AG04450 (cell line): ENCODE data around the gene QRFP. TPM values are rescaled to one million over a fixed set of nuclear protein-coding genes. Genes with fewer than 3 reads are reported as not detected.
A peak's percentile ranks its signal among the peaks of the same experiment; 100 is the strongest.
"Not testable (repeated sequence)": the region's sequence is repeated elsewhere in the genome, so short reads cannot be mapped to it uniquely, and the experiment has no call there.

Source experiments
- CTCF ChIA-PET: fragments of 300-600, 350-600 bp; formaldehyde crosslinking; extraction: SDS; loops from one replicate; lab custom pipeline; 2022; ENCODE audit warnings: antibody characterized with exemption, inconsistent platforms; lab: Charles Lee
- POLR2A ChIA-PET: fragments of 350-600 bp; formaldehyde crosslinking; extraction: SDS; loops from one replicate; lab custom pipeline; 2021; ENCODE audit warnings: antibody characterized with exemption, inconsistent platforms; lab: Yijun Ruan, JAX
- DNase-seq: peaks from one replicate; pipeline ENCODE4 v3.0.0-alpha.2; 2011; ENCODE audit warnings: low read depth, low spot score
- H3K27ac ChIP-seq: one replicate; pipeline ENCODE4 v1.5.1; 2012; ENCODE audit warnings: low read depth, low read length, control low read depth
- H3K27me3 ChIP-seq: one replicate; pipeline ENCODE4 v1.6.0; 2012; ENCODE audit warnings: low read length; ENCODE audit not compliant: control insufficient read depth, insufficient read depth
- H3K4me3 ChIP-seq: 2 replicates; pipeline ENCODE4 v1.5.1; 2011; ENCODE audit warnings: mild to moderate bottlenecking, low read depth, low read length, control low read depth
- H3K9me3 ChIP-seq: 2 replicates; pipeline ENCODE4 v1.5.1; 2012; ENCODE audit warnings: low read length; ENCODE audit not compliant: control insufficient read depth, insufficient read depth
- CTCF ChIP-seq: IDR thresholded peaks from 2 replicates; pipeline ENCODE4 v1.5.1; 2011; ENCODE audit warnings: low read depth, low read length, control low read depth, inconsistent platforms
- polyA plus RNA-seq: library from polyadenylated mRNA; depleted of rRNA; stranded (reverse); fragments of >200 nt; gene quantifications from 2 replicates; pipeline ENCODE4 v1.2.3, GENCODE V29; 2011

Gene QRFP
- polyA plus RNA-seq, 1 experiment, result not detected

DNA sequence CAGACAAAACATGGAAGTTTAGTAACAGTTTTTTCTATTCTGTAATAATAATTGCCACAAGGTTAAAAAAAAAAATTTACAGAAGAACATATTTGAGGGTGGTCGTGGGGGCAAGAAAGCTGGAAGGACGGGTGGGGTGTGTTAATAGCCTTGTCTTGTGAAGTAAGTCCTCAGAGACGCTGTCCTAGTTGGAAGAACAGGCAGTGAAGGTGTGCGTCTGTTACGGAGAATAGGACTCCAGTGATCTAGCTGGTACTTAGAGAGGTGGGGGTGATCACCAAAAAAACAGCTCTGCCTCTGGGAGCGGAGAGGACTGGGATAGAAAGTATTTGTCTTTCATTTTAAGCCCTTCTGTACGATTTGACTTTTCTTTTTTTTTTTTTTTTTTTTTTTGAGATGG, 43.8 kb downstream of the QRFP start:
- Histone ChIP-seq H3K9me3 (no peaks in the 10 kb centered on the region), H3K4me3 (no peak overlapping the region), H3K27me3 (no peaks in the 10 kb centered on the region), H3K27ac (no peak overlapping the region)
- CTCF ChIA-PET, result interaction anchor here (1.2 to 5.4 kb wide), 2 partner anchors 13 to 17 kb away, joined by 3 to 38 read pairs; no protein-coding TSS in a partner anchor
- POLR2A ChIA-PET, result interaction anchor here (0.6 to 1.2 kb wide), 2 partner anchors 35 to 72 kb away, joined by 4 to 5 read pairs; no protein-coding TSS in a partner anchor
- no peak for DNase-seq
- TF ChIP-seq CTCF, result no peak

DNA sequence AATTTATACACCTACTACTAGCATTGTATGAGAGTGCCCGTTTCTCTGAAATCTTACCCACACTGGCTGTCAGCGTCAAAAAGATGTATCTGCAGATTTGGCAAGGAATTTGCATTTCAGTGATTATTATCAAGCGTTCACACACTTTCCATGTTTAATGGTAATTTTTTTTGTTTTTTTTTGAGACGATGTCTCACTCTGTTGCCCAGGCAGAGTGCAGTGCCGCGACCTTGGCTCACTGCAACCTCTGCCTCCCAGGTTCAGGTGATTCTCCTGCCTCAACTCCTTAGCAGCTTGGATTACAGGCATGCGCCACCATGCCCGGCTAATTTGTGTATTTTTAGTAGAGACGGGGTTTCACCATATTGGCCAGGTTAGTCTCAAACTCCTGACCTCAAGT, 47.3 kb downstream of the QRFP start:
- POLR2A ChIA-PET, result no interaction called here

GRCh38 chr9:130848514-130848913, 48.1 kb downstream of the QRFP start:
- H3K27ac ChIP-seq, result peak overlapping the region; percentile 81
- H3K4me3 ChIP-seq, DNase-seq, H3K27me3 ChIP-seq, H3K9me3 ChIP-seq, POLR2A ChIA-PET: not testable (repeated sequence)
- CTCF ChIA-PET, result interaction anchor here (0.6 to 1.0 kb wide), 5 partner anchors 17 to 150 kb away, joined by 3 to 9 read pairs (median 4); no protein-coding TSS in a partner anchor

More for the DNA sequence above, 47.3 kb downstream of the QRFP start:
- Histone ChIP-seq H3K27ac (peak overlapping the region; percentile 11), H3K27me3 (no peaks in the 10 kb centered on the region), H3K9me3 (no peaks in the 10 kb centered on the region), H3K4me3 (no peak overlapping the region)
- CTCF ChIA-PET, result interaction anchor here (1.0 to 1.2 kb wide), 2 partner anchors 13 to 16 kb away, joined by 3 to 8 read pairs; no protein-coding TSS in a partner anchor
- no peak for TF ChIP-seq CTCF
- DNase-seq, result no peak

GRCh38 chr9:130847306-130848217, 49.0 kb downstream of the QRFP start:
- peak; percentile 36; the same call in 1 of the 2 replicates for TF ChIP-seq CTCF

DNA sequence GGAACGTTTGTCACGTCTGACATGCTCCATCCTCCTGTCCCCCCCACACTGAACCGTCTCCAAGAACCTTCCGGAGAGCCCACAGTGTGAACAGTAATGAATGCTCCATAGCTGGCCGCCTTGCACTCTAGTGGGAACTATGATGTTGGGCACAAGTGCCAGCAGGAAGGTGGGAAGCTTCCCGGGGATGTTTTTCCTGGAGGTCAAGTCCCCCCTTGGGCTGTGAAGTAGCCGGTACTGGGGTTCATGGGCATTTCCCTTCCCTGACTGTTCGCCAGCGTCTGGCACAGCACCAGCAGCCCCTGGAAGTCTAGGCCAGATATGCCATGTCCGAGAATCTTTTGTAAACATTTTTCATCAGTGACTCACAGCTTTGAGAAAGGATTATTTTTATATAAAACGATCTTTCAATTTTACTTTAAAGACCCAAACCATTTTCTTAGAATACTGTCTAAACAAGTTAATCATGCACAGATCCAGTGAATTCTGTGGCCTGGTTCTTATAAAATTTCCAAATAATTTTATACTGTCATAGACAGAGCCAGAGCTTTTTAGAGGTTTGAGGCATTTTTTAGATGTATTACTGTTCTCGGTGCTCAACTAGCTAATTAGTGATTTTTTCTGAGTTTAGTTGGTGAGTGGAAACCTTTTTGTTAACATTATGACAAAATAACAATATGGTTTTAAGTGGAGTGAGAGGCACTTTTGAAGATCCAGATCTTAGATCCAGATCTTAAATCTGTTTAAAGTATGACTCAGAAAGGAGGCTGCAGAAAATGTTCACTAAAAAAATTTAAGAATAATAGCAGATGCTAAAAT, 49.9 kb downstream of the QRFP start:
- POLR2A ChIA-PET, result interaction anchor here (0.6 to 1.6 kb wide), 11 partner anchors 10 to 978 kb away, joined by 3 to 6 read pairs (median 3); no protein-coding TSS in a partner anchor
- no peak for TF ChIP-seq CTCF

More at GRCh38 chr9:130847306-130848217, 49.0 kb downstream of the QRFP start:
- POLR2A ChIA-PET, result interaction anchor here (1.6 kb wide), 1 partner anchor 67 kb away, joined by 6 read pairs; no protein-coding TSS in a partner anchor
- DNase-seq, result peak; percentile 97
- peak overlapping the region; percentile 1 for H3K4me3 ChIP-seq
- H3K27ac ChIP-seq, result peak overlapping the region; percentile 81
- no peaks in the 10 kb centered on the region for H3K27me3 ChIP-seq
- no peaks in the 10 kb centered on the region for H3K9me3 ChIP-seq
- CTCF ChIA-PET, result interaction anchor here (0.9 to 1.0 kb wide), 2 partner anchors 18 to 19 kb away, joined by 3 to 4 read pairs; no protein-coding TSS in a partner anchor

More for the DNA sequence above, 49.9 kb downstream of the QRFP start:
- Histone ChIP-seq H3K27ac (peak overlapping the region; percentile 98), H3K4me3 (peak overlapping the region; percentile 46), H3K9me3 (no peaks in the 10 kb centered on the region), H3K27me3 (no peaks in the 10 kb centered on the region)
- DNase-seq, result no peak
- CTCF ChIA-PET, result interaction anchor here (0.6 to 1.9 kb wide), 7 partner anchors 14 to 200 kb away, joined by 3 to 11 read pairs (median 4); no protein-coding TSS in a partner anchor
